NCI-H2081 treated with DMSO at 0.1 percent for 48 hours (cell line): ENCODE results near the gene TRAFD1.
"Not testable (repeated sequence)": the region's sequence is repeated elsewhere in the genome, so short reads cannot be mapped to it uniquely, and the experiment has no call there.

Experiments used
- DNase-seq: peaks from one replicate; lab custom pipeline; 2025; lab: John Stamatoyannopoulos, UW

TRAFD1 gene

GRCh38 chr12:112158461-112159145 lies 33.2 kb downstream of the TRAFD1 start:
- not testable (repeated sequence) for DNase-seq

GRCh38 chr12:112159146-112159541 lies 33.8 kb downstream of the TRAFD1 start:
- no peak for DNase-seq

GRCh38 chr12:112160611-112161010 lies 35.3 kb downstream of the TRAFD1 start:
- no peak for DNase-seq

DNA sequence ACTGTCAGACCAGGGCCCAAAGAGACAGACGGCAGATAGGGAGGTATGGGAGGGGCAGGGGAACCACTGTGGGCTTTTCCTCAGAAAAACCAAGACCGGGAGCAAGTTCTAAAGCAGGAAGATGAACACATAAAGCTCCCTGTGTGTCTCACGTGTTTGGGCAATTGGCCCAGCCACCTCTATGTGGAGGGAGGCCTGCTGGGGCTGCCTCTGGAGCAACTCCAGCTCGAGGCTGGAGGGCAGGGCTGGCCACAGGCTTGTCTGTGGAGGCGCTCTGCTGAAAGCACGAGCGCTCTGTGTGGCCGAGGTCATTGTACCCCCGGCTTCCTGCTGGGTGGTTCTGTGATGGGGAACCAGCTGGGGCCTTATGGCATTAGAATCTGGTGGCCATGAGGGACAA lies 36.4 kb downstream of the TRAFD1 start:
- no peak for DNase-seq

GRCh38 chr12:112162241-112162790 lies 37.0 kb downstream of the TRAFD1 start:
- DNase-seq = no peak

DNA sequence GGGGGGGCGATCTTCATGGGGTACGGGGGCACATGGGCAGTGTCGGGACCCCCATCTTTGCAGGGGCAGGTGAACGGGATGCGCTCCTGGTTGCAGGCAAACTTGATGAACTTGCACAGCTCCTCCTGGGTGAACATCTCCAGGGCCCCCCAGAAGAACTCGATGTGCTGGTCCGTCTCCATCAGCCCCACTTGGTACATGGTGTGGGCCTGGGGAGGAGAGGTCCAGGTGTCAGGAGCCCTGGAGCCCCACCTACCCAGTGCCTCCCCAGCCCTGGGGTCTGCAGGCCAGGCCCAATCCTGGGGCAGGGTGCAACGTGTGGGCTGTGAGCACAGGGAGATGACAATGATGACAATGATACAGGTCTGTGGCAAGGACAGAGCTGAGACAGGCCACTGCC lies 37.7 kb downstream of the TRAFD1 start:
- DNase-seq = no peak

DNA sequence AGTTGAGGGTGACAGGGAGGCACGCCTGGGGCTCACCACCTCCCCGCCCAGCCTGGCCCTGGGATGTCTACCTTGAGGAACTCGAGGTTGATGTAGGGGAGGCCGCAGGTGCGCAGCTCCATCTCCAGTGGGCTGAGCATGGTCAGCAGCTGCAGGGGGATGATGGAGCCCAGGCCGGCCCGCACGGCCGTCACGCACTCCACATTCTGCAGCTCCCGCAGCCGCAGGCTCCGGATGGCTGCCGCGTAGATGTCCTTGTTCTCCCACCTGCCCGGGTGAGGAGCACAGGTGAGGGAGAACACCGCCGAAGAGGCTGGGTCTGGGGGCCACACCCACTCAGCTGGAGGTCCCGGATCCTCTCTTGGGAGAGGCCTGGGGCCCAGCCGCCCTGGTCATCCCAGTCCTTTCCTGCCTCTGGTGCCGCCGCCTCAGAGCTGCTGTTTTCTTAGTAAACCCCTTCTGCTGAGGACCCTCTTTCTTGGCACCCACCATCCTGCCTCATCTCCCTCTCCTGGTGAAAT lies 38.2 kb downstream of the TRAFD1 start:
- no peak for DNase-seq

DNA sequence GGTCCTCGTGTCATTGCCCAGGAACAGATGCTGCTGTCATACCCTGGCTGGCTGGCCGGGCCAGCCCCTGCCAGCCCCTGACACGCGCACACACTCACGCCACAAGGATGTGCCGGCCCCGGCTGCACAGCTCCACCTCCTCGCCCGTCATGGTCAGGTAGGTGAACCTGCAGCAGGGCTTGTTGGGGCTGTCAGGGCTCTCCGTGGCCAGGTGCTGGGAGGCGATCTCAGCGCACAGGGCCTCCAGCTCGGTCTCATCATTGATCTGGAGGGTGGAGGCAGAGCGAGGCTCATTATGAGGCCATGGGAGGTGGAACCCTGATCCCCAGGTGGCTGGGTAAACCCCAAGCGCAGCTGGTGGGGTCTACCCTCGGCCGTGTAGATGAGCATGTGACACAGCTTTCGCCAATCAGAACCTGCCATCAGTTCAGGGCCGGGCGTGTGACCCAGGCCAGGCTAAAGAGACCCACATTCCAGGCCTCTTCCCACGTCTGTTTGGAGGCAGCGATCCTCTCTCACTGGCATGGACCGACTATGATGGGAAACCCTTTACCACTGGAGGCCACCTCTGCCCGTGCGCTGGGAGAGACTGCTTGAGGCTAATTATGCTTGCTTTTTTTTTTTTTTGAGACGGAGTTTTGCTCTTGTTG lies 38.8 kb downstream of the TRAFD1 start:
- DNase-seq = no peak

- DNase-seq = no peak
Measured at GRCh38 chr12:112165624-112166023, 40.3 kb downstream of the TRAFD1 start.

DNA sequence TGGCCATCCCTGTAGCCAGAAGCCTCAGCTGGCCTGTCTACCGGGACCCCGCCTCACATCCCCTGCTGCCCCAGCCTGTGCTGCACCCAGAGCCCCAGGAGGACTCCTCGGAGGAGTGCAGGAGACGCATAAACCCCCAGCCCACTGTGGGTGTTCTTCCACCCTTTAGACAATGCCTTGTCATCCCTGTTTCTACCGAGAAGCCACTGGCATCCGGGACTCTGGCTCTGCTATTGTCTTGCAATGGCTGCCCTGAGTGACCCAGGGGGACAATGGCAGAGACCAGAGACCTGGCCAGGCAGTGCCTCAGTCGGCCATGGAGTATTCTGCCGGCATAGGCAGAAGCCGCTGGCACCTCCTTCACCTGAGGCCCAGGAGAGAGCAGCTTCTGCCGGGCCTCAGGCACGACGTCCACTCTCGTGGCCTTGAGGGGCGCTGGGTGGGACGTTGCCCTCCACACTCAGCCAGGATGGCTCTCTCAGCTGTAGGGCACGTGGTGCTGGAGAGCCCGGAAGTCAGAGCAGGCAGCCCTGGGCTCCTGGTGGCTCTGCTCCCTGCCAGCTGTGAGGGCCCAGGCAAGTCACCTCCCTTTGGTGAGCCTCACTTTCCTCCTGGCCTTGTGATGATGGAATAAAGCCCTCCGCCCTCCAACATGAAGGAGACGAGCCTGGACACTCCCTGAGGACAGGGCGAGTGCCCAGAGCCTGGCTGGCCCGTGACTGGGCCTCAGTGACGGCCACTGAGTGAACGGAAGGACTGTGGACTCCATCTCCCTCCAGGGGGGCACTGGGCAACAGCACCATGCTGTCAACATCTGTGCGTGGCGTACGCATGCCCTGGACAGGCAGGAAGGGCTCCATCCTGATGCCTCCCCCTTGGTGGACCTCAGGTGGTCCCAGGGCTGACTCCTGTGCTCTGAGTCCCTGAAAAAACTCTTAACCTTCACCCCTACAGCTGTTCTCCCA lies 41.0 kb downstream of the TRAFD1 start:
- DNase-seq = no peak

GRCh38 chr12:112167031-112167461 lies 41.7 kb downstream of the TRAFD1 start:
- DNase-seq = no peak

DNA sequence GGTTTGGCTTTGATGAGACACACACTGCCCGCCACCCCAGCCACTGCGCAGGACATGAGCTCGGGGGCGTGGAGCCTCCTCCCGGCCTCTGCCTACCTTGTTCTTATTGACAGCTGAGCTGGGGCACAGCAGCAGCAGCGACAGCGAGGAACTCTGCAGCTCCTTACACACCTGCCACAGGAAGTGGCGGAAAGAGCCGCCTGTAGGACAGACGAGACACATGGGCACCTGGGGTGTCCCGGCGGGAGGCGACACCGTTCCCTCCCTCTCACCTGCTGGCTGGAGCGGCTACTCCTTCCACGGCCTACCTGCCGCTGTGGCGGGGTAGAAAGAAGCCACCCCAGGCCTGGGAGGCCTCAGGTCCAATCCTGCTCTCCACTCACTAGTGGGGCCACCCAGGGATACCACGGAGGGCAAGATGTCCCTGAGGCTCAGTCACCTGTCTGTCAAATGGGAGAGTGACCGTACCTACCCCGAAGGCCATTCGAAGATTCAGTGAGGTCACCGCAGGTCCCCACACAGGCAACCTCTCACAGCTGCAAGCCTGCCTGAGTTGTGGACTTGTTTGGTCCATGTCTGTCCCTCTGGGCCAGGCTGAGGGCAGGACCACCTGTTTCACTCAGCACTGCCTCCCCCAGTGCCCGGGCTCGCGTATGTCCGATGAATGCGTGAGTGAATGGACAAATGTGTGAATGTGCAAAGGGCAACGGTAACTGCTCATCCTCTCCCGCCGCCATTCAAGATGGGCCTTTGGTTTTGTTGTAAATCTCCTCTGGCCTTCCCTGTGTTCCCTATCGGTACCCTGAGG lies 42.6 kb downstream of the TRAFD1 start:
- no peak for DNase-seq

- no peak for DNase-seq
Measured at GRCh38 chr12:112168561-112168971, 43.2 kb downstream of the TRAFD1 start.

- no peak for DNase-seq
Measured at GRCh38 chr12:112169161-112169872, 44.0 kb downstream of the TRAFD1 start.

- DNase-seq = no peak
Measured at GRCh38 chr12:112169966-112170365, 44.6 kb downstream of the TRAFD1 start.

- no peak for DNase-seq
Measured at GRCh38 chr12:112170376-112170775, 45.0 kb downstream of the TRAFD1 start.

DNA sequence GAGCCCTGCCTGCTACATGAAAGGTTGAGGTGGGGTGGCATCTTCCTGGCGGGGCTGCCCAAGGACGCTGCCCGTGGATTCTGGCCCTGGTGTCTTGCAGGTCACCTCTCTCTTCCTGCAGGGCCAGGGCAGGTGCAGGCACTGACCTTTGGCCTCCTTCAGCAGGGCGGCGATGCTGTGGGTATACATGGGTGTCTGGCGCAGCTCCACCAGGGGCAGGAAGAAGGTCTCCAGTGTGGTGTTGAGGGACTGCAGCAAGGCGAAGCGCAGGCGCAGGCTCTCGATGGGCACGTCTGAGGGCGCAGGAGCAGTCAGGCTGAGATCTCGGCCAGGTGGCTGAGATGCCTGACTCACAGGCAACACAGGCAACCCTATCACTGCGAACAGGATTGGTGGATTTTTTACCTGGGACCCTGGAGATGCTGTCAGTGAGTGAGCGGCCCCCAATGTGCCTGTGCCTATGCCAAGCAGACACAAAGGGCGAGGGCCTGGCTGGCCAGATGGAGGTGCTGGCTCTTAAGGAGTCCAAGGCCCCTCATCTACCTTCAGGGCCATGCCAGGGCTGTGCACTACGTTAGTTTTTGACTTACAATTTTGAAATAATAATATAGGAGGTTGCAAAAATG lies 45.7 kb downstream of the TRAFD1 start:
- no peak for DNase-seq

GRCh38 chr12:112172556-112173324 lies 47.4 kb downstream of the TRAFD1 start:
- no peak for DNase-seq
